Measurements from ENCODE around the gene TNK2.

DNA sequence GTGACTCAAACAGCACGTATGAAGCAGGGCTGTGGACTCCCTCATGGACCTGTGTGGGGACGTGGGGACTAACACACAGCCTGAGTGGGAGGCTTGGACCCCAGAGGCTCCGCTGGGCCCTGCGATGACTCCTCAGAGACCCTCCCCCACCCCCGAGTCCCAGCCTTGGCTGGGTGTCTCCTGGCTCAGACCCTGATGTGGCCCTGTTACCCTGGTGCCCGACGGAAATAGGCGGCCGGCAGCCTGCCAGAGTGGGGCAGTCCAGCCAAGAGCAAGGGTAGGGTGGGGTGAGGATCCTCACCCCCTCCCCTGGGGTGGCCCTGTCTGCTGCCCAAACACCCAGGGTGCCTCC, 15.3 kb downstream of the TNK2 start:
- TF ChIP-seq POLR2A (IDR thresholded peaks at IDR 0.05; ENCODE audit: low read length) (peak; percentile 22), GATA1 (IDR thresholded peaks at IDR 0.05; ENCODE audit: low read depth, low read length) (no peak)
